CD4-positive, alpha-beta T cell treated with Interleukin-6 for 4 hours (primary cell): ENCODE results near the gene AUP1.

ENCODE experiments used
- DNase-seq: peaks from one replicate; pipeline ENCODE4 v3.0.0-alpha.2; 2020; ENCODE audit warnings: mixed read lengths

Gene AUP1

GRCh38 chr2:74533464-74533863, 4.0 kb upstream of the AUP1 start:
- no peak for DNase-seq

GRCh38 chr2:74532222-74532621, 2.7 kb upstream of the AUP1 start:
- no peak for DNase-seq

GRCh38 chr2:74531666-74532065, 2.2 kb upstream of the AUP1 start:
- no peak for DNase-seq

GRCh38 chr2:74530239-74531187, 1.0 kb upstream of the AUP1 start:
- DNase-seq: peak; percentile 50

GRCh38 chr2:74528600-74529356, 728 bp downstream of the AUP1 start:
- no peak for DNase-seq

- DNase-seq: no peak
Measured at GRCh38 chr2:74527741-74528140, 1.8 kb downstream of the AUP1 start.

GRCh38 chr2:74526649-74527230, 2.8 kb downstream of the AUP1 start:
- no peak for DNase-seq

- peak; percentile 28 for DNase-seq
Measured at GRCh38 chr2:74525717-74526648, 3.5 kb downstream of the AUP1 start, which contains the start of gene DQX1. Gene DQX1 (minus strand): TSS chr2:74526231. CDS start chr2:74525729, 502 bp downstream.

GRCh38 chr2:74524955-74525716, 4.4 kb downstream of the AUP1 start:
- no peak for DNase-seq

- no peak for DNase-seq
Measured at GRCh38 chr2:74524005-74524404, 5.5 kb downstream of the AUP1 start.

- DNase-seq: no peak
Measured at GRCh38 chr2:74522516-74522915, 7.0 kb downstream of the AUP1 start.

GRCh38 chr2:74516650-74517049, 12.9 kb downstream of the AUP1 start:
- DNase-seq: no peak

GRCh38 chr2:74515981-74516633, 13.4 kb downstream of the AUP1 start:
- peak; percentile 81 for DNase-seq

GRCh38 chr2:74515271-74515980, 14.1 kb downstream of the AUP1 start:
- DNase-seq: peak; percentile 15

- peak; percentile 14 for DNase-seq
Measured at GRCh38 chr2:74514368-74515270, 14.9 kb downstream of the AUP1 start, which contains the start of gene TLX2. Gene TLX2 (plus strand): TSS chr2:74514450. CDS start chr2:74514807, 357 bp downstream.

- DNase-seq: peak; percentile 42
Measured at GRCh38 chr2:74513605-74514367, 15.7 kb downstream of the AUP1 start.

- no peak for DNase-seq
Measured at GRCh38 chr2:74512744-74513604, 16.5 kb downstream of the AUP1 start.
